ENCODE results near the gene GYG2. TPM values are rescaled to one million over a fixed set of nuclear protein-coding genes. Genes with fewer than 3 reads are reported as not detected.
"Not testable (repeated sequence)": the region's sequence is repeated elsewhere in the genome, so short reads cannot be mapped to it uniquely, and the experiment has no call there.

Gene GYG2
- total and polyA plus RNA-seq, 5 donors: 0.26 to 4.5 (median 1.1) TPM

DNA sequence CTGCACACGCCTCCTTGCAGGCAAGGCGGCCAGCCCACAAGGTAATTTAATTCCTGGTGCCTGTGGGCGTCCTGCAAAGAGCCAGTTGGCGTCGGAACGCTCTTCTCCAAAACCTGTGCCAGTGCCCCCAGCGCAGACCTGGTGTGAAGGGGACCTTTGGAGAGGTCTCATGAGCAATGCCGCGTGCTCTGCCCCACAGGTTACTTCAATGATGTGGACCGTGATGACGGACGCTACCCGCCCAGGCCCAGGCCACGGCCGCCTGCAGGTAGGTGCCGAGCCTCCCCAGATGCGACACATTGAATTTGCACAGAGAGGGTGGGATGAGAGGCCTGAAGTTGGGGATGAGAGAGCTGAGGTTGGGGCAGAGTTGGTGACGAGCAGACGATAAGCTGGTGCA, 34.4 kb upstream of the GYG2 start:
- Histone ChIP-seq H3K27ac (ENCODE audit: low read length) (no peak overlapping the region), H3K4me3 (ENCODE audit: low read length) (no peak overlapping the region), H3K27me3 (ENCODE audit: control insufficient read depth, insufficient read depth) (no peaks in the 10 kb centered on the region), H3K9me3 (ENCODE audit: control insufficient read depth, low read length) (no peaks in the 10 kb centered on the region), H3K4me1 (ENCODE audit: control insufficient read depth, insufficient read depth, low read length) (no peaks in the 10 kb centered on the region)
- intact Hi-C loops (cut with DNase I): no loop called here
- DNase-seq (peak in 1 of 3 donors; percentile 22), ATAC-seq (no peak)
- WGBS: 93% methylated on average over 19 of the region's 19 CpGs

DNA sequence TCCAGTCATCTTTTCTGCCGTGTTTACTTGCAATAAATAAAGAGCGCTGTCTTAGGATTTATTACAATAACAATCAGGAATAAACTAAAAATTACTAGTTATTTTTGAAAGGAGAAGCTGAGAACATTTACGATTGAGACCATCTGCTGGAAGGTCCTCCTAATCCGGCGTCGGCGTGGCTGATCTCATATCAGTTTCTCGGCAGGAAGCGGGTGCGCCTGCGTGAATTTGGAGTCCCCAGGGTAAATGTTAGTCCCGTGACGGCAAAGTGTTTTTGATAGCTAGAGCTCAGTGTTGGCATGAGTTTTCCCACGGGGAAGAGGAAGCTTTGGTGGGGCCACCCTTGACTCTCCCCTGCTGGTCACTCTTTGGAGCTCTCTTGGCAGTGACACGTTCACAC, 31.9 kb upstream of the GYG2 start:
- H3K4me3 ChIP-seq (ENCODE audit: low read length); H3K9me3 ChIP-seq (ENCODE audit: control insufficient read depth, low read length); H3K27me3 ChIP-seq (ENCODE audit: control insufficient read depth, insufficient read depth); H3K27ac ChIP-seq (ENCODE audit: low read length); H3K4me1 ChIP-seq (ENCODE audit: control insufficient read depth, insufficient read depth, low read length); intact Hi-C loops (cut with DNase I): not testable (repeated sequence)
- ATAC-seq (peak in 1 of 2 donors; percentile 36), DNase-seq (peak in 1 of 3 donors; percentile 38)
- 43% methylated on average over 15 of the region's 15 CpGs for WGBS

DNA sequence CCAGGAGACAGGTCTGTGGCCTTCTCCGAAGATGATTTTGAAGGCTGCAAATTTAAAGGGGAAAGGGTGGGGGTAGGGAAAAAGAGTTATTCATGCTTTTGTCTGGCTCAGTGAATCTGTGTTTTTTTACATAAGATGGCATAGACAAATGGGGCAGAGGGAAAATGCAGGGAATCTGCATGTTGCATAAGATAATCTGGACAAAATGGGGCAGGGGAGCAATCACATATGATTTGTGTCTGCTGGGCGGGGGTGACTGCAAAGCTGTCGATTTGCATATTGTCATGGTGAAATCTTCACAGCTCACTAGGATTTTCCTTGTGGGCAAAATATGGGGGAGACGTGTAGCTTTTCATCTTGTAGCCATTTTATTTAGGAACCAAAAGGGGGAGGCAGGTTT, 29.4 kb upstream of the GYG2 start:
- Histone ChIP-seq H3K4me3 (ENCODE audit: low read length) (no peak overlapping the region), H3K4me1 (ENCODE audit: control insufficient read depth, insufficient read depth, low read length) (no peaks in the 10 kb centered on the region), H3K9me3 (ENCODE audit: control insufficient read depth, low read length) (no peaks in the 10 kb centered on the region), H3K27ac (ENCODE audit: low read length) (no peak overlapping the region), H3K27me3 (ENCODE audit: control insufficient read depth, insufficient read depth) (no peaks in the 10 kb centered on the region)
- DNase-seq: no peak
- 73% methylated on average over 4 of the region's 4 CpGs for WGBS
- no peak for ATAC-seq
- intact Hi-C loops (cut with DNase I): no loop called here

DNA sequence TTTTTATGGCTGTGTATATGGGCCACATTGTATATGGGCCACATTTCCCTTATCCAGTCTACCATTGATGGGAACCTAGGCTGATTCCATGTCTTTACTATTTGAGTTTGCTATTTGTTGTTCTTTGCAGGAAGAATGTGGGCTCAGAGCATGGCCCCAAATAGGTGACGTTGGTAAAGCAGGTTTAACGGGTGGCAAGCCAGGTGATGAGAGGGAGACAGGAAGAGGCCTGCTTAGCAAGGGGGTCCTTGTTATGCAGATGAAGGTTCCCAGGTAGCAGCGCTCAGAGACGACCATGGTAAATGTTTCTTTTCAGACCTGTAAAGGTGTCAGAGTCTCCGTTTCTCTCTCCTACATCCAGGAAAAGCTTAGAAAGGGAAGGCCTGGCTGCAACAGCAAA, 28.8 kb upstream of the GYG2 start:
- H3K27me3 ChIP-seq (ENCODE audit: control insufficient read depth, insufficient read depth); H3K4me3 ChIP-seq (ENCODE audit: low read length); H3K4me1 ChIP-seq (ENCODE audit: control insufficient read depth, insufficient read depth, low read length); intact Hi-C loops (cut with DNase I); ATAC-seq; H3K27ac ChIP-seq (ENCODE audit: low read length); H3K9me3 ChIP-seq (ENCODE audit: control insufficient read depth, low read length); DNase-seq: not testable (repeated sequence)
- 88% methylated on average over 5 of the region's 5 CpGs for WGBS

DNA sequence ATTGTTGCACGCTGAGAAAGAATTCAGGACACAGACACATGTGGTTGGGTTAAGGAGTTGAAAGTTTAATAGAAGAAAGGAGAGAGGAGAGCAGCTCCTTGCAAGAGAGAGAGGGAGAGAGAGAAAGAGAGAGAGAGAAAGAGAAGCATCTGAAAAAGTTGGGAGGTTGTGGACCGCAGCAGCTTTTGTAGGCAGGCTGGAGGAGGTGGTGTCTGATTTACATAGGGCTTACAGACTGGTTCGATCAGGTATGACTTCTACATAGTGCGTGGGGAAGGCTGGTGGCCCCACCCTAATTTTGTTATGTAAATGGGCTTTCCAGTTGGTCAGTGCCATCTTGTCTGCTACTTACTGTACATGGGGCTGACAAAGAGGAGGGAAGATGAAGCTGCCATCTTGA, 27.5 kb upstream of the GYG2 start:
- no peaks in the 10 kb centered on the region for H3K9me3 ChIP-seq (ENCODE audit: control insufficient read depth, low read length)
- no peaks in the 10 kb centered on the region for H3K27me3 ChIP-seq (ENCODE audit: control insufficient read depth, insufficient read depth)
- 91% methylated on average over 4 of the region's 4 CpGs for WGBS
- no peak for DNase-seq
- ATAC-seq: no peak
- H3K27ac ChIP-seq (ENCODE audit: low read length): no peak overlapping the region
- intact Hi-C loops (cut with DNase I): no loop called here
- no peak overlapping the region for H3K4me3 ChIP-seq (ENCODE audit: low read length)
- no peaks in the 10 kb centered on the region for H3K4me1 ChIP-seq (ENCODE audit: control insufficient read depth, insufficient read depth, low read length)

DNA sequence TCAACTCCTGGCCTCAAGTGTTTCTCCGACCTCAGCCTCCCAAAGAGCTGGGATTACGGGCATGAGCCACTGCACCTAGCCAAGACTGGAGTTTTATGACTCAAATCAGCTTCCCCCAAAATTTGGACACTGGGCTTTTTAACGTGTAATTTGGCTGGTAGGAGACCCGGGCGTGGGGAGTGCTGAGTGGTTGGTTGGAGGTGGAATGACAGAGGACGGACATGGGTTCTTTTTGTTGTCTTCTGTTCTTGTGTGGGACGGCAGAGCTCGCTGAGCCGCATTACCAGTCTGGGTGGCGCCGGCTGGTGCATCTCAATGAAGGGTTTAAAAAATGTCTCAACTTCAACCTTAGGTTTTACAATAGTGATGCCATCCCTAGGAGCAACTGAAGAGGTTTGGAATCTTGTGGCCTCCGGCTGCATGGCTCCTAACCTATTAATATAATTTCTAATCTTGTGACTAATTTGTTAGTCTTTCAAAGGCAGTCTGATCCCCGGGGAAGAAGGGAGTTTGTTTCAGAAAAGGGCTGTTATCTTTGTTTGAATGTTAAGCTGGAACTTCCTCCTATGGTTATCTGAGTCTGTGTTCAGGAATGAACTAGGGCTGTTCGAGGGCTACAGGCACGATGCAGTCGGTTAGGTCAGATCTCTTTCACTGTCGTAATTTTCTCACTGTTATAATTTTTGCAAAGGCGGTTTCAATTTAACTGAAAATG, 26.2 kb upstream of the GYG2 start:
- H3K27me3 ChIP-seq (ENCODE audit: control insufficient read depth, insufficient read depth); DNase-seq; intact Hi-C loops (cut with DNase I); H3K9me3 ChIP-seq (ENCODE audit: control insufficient read depth, low read length); H3K4me1 ChIP-seq (ENCODE audit: control insufficient read depth, insufficient read depth, low read length); H3K27ac ChIP-seq (ENCODE audit: low read length); H3K4me3 ChIP-seq (ENCODE audit: low read length): not testable (repeated sequence)
- 42% methylated on average over 17 of the region's 18 CpGs for WGBS
- peak in 1 of 2 donors; percentile 48 for ATAC-seq

DNA sequence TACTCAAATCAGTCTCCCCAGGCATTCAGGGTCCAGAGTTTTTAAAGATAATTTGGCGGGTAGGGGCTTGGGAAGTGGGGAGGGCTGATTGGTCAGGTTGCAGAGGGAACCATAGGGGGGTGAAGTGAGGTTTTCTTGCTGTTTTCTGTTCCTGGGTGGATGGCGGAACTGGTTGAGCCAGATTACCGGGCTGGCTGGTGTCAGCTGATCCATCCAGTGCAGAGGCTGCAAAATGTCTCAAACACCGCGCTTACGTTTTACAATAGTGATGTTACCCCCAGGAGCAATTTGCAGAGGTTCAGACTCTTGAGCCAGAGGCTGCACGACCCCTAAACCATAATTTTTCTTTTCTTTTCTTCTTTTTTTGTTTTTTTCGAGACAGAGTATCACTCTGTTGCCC, 25.2 kb upstream of the GYG2 start:
- 86% methylated on average over 8 of the region's 8 CpGs for WGBS
- DNase-seq: not testable (repeated sequence)

DNA sequence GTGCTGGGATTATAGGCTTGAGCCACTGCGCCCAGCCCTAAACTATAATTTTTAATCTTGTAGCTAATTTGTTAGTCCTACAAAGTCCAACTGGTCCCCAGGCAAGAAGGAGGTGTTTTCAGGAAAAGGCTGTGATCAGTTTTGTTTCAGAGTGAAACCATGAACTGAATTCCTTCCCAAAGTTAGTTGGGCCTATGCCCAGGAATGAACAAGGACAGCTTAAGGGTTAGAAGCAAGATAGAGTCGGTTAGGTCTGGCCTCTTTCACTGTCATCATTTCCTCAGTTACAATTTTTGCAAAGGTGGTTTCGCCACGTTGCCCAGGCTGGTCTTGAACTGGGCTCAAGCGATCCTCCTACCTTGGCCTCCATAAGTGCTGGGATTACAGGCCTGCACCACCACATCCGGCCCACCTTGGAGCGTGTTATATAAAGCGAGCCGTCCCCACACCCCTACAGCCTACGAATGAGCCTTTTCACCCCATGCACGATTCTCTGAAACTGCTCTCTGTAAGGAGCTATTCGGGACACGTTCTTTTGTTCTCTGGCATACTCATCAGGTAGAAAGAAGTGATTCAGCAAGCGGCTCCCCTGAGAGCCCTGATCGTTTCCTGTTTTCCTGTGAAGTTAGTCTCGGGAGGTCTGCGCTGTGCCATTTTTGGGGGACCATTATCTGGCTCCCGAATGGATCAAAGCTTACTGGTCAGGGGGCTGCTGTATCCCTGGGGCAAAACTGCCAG, 24.5 kb upstream of the GYG2 start:
- DNase-seq; H3K4me1 ChIP-seq (ENCODE audit: control insufficient read depth, insufficient read depth, low read length); intact Hi-C loops (cut with DNase I); H3K9me3 ChIP-seq (ENCODE audit: control insufficient read depth, low read length); H3K27ac ChIP-seq (ENCODE audit: low read length); H3K4me3 ChIP-seq (ENCODE audit: low read length); H3K27me3 ChIP-seq (ENCODE audit: control insufficient read depth, insufficient read depth): not testable (repeated sequence)
- 63% methylated on average over 17 of the region's 18 CpGs for WGBS
- ATAC-seq: peak in 1 of 2 donors; percentile 33

More for the DNA sequence above, 25.2 kb upstream of the GYG2 start:
- H3K4me3 ChIP-seq (ENCODE audit: low read length); H3K27ac ChIP-seq (ENCODE audit: low read length); H3K27me3 ChIP-seq (ENCODE audit: control insufficient read depth, insufficient read depth); intact Hi-C loops (cut with DNase I); ATAC-seq; H3K4me1 ChIP-seq (ENCODE audit: control insufficient read depth, insufficient read depth, low read length); H3K9me3 ChIP-seq (ENCODE audit: control insufficient read depth, low read length): not testable (repeated sequence)

DNA sequence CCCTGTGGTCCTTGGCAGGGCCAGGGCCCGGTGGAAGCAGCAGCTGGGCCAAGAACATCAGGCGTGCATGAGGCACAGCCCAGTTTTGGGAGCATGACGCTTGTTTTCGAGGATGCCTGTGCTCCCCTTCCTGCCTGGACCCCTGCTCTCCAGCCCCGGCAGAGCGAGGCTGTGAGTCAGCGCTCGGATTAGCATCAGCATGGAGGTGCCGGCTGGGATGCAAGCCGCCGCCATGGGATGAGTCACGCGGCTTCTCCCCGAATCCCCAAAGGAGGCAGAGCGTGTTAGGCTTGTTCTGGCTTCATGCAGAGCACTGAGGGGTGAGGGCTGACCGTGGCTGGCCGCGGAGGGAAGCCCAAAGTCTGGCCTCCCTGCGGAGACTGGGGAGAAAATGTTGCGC, 23.9 kb upstream of the GYG2 start:
- intact Hi-C loops (cut with DNase I); H3K4me1 ChIP-seq (ENCODE audit: control insufficient read depth, insufficient read depth, low read length); H3K9me3 ChIP-seq (ENCODE audit: control insufficient read depth, low read length): not testable (repeated sequence)

DNA sequence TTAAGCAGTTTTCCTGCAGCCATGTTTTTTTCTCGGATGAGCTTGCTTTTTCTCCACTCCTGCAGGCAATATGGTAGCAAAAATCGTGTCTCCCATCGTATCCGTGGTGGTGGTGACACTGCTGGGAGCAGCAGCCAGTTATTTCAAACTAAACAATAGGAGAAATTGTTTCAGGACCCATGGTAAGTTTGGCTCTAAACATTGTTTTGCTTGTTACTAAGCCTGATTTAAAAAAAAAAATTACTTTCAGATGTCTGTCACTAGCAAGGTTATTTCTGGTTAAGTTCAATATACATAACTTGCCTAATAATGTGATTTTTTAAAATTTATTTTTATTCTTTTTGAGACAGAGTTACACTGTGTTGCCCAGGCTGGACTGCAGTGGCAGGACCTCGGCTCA, 17.5 kb upstream of the GYG2 start:
- no peaks in the 10 kb centered on the region for H3K9me3 ChIP-seq (ENCODE audit: control insufficient read depth, low read length)
- DNase-seq (no peak), ATAC-seq (no peak)
- WGBS: 72% methylated on average over 5 of the region's 5 CpGs
- no peaks in the 10 kb centered on the region for H3K27me3 ChIP-seq (ENCODE audit: control insufficient read depth, insufficient read depth)
- no peak overlapping the region for H3K27ac ChIP-seq (ENCODE audit: low read length)
- intact Hi-C loops (cut with DNase I): loop anchor here in 2 of 4 donors (5.0 to 10.0 kb wide), 2 partner anchors 166 to 169 kb away; no protein-coding TSS in a partner anchor
- no peak overlapping the region for H3K4me3 ChIP-seq (ENCODE audit: low read length)
- no peaks in the 10 kb centered on the region for H3K4me1 ChIP-seq (ENCODE audit: control insufficient read depth, insufficient read depth, low read length)

More for the DNA sequence above, 23.9 kb upstream of the GYG2 start:
- H3K27me3 ChIP-seq (ENCODE audit: control insufficient read depth, insufficient read depth); H3K27ac ChIP-seq (ENCODE audit: low read length); H3K4me3 ChIP-seq (ENCODE audit: low read length): not testable (repeated sequence)
- ATAC-seq (peak; percentile 84 to 90), DNase-seq (peak; percentile 64 to 73 (median 69))
- WGBS: 38% methylated on average over 20 of the region's 20 CpGs

DNA sequence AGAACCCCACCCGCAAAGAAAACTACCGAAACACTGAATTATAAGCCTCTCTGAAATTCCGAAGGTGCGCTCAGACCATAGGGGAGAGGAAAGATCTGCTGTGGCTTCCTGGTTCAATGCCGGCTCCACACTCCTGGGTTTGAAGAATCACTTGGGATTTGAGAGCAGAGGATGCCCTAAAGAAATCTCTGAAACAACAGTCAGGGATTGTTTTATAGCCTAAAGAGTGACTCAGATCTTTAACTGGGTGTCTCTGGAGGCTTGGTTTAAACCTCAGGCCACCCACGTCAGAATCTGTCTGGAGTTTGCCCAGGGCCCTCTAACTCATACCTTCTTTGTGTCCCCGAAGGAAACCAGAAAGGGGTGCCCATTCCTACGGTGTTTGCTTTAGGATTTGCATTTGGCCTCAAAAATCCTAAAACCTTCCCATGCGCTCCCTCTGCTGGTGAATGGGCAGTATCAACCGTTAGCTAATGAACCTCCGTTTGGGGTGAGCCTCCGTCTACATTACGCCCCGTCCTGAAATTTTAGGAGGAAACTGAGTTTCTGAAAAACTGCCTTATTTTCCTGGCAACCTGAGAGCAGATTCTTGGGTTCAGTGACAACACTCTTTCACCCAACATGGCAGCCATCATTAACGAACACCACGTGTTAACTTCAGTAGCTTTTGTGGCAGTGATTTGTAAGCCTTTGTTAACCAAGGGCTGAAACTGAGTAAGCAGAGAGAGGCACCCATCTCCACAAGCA, 16.4 kb upstream of the GYG2 start:
- WGBS: 30% methylated on average over 13 of the region's 16 CpGs
- peak in 2 of 3 donors; percentile 33 to 51 for DNase-seq
- not testable (repeated sequence) for H3K4me1 ChIP-seq (ENCODE audit: control insufficient read depth, insufficient read depth, low read length); H3K9me3 ChIP-seq (ENCODE audit: control insufficient read depth, low read length); H3K27me3 ChIP-seq (ENCODE audit: control insufficient read depth, insufficient read depth); H3K4me3 ChIP-seq (ENCODE audit: low read length); H3K27ac ChIP-seq (ENCODE audit: low read length)
- intact Hi-C loops (cut with DNase I): loop anchor here in 3 of 4 donors (2.0 to 10.0 kb wide), 3 partner anchors 168 to 170 kb away; no protein-coding TSS in a partner anchor
- ATAC-seq: peak in 1 of 2 donors; percentile 72

Data from right cardiac atrium (tissue), 5 donors.